Embryonic facial prominence (tissue), 1 donor: ENCODE measurements around the gene TSPOAP1.

Experiments used
- DNase-seq: peaks from one replicate; pipeline ENCODE4 v3.0.0-alpha.2; 2016; ENCODE audit errors: extremely low spot score

The TSPOAP1 gene

GRCh38 chr17:58339755-58340404 lies 11.3 kb upstream of the TSPOAP1 start:
- no peak for DNase-seq

DNA sequence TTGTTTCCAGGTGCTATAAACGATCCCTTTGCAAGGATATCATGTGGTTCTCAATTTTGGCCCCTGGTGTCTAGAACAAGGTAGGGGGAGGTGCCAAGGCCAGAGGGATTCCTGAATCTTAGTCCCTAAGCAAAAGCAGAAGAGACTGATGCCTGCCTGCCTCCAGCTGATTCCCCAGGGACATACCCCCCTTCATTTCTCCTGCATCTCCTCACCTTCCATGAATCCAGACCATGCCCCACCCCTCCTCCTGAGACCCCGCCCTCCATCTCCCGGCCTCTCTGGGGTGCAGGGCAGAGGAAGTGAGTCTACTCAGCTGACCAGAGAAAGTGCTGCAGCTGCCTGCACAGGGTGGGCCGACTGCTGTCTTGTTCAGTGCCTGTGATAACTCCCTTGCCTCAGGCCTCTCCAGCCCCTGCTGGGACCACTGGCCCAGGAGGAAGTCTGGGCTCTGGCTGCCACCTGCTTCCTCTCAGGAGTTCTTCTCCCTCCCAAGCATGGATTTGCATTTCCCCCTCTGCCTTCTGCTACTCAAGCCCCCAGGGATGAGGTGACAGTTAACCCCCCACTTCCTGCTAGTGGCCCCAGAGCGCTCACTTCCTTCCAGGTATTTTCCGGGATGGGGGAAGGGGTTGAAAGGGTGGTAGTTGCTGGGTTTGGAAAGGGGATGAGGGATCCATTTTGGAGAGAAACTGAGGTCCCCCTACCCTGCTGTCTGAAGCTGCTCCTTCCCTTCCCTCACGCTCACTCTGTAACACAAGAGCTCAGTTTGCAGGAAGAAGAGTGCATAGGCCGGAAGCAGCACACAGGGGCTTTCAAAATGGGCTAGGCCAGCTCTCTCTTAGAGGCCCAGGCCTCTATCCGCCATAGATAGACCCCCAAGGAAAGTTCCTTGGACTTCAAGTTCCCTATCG lies 10.5 kb upstream of the TSPOAP1 start:
- DNase-seq, result no peak

GRCh38 chr17:58338454-58338840 lies 9.9 kb upstream of the TSPOAP1 start:
- no peak for DNase-seq

GRCh38 chr17:58337600-58338453 lies 9.2 kb upstream of the TSPOAP1 start:
- DNase-seq, result no peak

DNA sequence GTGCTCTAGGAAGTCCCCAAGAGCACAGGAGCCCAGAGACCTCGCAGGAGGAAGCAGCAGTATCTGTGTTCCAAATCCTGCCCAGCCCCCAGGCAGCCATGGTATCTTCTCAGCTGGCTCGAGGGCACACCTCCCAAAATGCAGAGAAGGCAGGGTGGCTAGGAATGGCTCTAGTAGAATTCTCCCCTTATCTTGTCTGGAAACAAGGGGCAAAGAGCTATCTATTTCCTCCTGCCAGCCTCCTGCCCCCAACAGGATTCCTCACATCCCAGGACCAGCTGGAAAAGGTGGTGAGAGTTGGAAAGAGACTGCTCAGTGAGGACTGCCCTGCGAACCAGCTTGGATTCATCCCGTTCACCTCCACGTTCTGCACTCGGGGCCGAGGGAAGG lies 8.6 kb upstream of the TSPOAP1 start:
- no peak for DNase-seq

DNA sequence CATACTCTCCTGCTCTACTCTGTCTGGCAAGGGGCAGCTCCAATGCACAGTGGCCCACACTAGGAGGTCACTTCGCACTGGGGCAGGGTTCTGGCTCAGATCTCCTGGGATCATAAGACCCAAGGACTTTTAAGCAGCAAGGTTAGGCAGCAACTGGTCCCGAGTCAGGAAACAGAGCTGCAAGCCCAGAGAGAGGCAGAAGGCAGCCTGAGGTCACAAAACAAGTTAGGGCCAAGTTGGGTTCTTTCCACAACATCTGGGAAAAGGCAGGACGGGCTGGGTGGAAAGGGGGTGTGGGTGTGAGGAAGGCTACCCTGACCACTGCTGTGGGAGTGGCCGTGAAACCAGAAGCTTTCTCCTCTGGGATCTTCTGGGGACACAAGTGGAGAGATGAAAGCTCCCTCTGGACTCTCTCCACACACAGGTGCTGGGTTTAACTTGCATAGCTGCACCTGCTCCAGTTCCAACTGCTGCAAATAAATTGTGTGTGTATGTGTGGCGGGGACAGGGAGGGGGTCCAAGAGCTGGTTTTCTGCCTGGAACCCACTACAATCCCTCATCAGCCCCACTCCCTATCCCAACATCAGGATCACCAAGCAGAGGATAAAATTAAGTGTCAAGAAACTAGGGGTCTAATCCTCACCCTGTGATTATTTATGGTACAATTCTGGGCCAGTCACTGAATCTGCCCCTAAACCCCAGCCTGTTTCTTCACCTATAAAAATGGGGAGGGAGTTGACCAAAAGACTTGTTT lies 8.0 kb upstream of the TSPOAP1 start:
- DNase-seq, result no peak

GRCh38 chr17:58335779-58336455 lies 7.3 kb upstream of the TSPOAP1 start:
- no peak for DNase-seq

DNA sequence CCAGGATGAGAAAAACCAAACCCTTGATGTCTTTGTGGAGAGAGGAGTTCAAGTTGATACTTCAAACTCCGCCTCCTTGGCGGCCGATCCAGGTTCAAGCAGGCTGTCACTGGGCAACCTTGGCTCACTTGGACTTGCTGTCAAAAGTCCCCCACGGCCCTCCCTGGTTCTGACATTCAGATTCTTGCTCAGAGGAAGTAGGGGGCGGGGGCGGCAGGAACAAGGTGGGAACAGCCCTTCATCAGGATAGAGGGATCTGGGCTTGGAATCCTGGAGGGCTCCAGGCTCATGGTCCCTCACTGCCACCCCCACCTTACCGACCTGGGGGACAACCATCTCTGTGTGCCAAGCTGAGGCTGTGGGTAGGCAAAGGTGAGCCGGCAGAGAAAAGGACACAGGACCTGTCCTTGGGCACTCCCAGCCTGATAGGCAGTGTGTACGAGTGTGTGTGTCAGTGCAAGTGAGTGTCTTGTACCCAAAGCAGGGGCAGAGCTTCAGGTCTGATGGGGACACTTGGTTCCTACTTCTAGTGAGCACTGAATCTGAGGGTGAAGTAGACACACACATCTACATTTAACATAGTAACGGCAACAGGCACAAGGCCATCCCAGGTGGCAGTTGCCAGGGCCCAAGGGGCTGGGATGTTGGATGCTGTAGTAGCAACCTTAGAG lies 6.6 kb upstream of the TSPOAP1 start:
- no peak for DNase-seq

DNA sequence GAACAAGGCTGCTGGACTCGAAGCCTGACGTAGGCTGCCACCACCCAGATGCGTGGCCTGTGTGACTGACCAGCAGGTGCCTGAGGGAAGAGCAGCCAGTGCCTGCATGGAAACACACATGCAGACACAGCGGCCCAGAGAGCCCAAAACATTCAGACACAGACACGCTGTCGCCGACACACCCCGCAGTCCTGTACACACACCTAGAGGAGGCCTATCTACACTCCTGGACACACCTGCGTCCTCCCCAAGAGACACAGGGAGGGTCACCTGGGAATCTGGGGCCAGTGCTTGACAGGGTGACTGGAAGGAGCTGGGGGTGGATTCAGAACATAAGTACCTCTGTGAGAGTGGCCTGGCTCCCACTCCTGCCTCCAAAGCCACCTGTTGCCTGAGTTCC lies 6.1 kb upstream of the TSPOAP1 start:
- DNase-seq, result no peak

DNA sequence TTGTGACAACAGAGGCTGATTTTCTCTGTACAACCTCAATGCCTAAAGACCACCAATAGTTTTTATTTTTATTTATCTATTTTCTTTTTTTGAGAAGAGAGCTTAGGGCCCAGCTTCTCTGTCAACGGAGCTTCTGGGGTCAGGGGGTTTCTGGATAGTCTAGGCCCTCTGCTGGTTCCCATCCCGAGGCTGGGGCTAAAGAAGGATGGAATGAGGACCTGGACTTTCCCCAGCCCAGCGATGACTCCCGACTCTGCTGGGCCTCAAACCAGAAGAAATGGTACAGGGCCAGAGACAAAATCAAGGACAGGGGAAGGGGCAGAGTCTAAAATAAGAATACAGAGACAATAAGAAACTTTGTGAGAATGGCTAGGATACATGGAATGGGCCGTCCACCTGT lies 5.7 kb upstream of the TSPOAP1 start:
- no peak for DNase-seq

DNA sequence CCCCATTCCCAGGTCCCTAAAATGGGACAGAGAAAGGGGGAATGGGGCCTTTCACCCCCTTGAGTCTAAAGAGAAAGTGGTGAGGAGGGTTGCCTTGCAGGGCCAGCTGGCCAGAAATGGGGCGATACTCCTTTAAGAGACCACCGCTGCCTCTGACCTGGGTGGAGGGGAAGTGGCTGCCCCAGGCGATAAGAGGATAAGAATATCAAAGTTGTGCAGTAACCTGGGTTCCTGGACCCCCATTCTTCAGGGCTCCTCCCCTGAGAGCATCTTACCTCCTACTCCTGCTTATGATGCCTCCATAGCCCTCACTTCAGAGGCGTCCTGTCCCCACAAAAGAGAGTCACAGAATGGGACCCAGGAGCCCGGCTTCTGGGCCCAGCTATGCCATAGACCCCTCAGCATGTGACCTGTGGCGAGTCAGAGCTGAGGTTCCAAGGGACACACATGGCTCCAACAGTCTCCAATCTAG lies 5.2 kb upstream of the TSPOAP1 start:
- DNase-seq, result no peak

DNA sequence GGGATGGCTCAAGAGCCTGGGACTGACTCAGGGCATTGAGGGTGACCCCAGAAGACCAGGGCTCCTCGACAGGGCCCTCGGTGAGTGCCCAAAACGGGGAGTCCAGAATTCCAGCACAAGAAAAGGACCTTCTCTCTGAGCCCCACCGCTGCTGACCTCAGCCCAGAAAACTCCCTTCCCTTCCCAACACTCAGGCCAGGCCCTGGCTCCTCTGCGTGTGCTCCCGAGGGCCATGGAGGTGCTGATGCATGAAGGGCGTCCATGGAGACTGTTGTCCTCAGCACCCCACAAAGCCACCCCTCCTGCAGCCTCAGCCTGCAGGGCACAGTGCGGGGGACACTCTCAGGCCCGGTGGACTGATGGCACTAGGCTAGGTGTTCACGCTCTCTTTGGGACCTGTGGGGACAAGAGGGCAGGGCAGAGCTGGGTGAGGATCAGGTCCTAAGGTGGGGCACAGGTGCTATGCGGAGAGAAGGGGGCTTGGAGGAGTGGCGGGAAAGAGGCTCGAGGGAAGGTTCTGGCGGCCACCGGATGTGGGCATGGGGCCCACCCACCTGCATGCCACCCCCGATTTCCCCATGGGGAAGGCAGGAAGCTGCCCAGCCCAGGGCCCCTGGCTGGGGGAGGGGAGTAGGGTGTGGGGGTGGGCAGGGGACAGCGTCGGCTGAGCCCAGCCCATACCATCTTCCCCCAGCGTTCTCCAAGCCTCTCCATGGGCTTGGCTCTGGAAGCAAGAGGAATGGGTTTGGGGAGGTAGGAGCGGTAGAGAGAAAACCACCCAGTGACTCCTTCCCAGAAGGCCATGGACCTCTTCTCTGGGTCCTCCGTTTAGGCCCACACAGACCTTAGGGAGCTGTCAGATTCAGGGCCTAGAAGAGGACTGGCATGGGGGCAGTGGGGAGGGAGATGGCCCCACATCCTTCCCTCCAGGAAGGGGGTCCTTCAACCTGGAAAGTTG lies 4.5 kb upstream of the TSPOAP1 start:
- no peak for DNase-seq

DNA sequence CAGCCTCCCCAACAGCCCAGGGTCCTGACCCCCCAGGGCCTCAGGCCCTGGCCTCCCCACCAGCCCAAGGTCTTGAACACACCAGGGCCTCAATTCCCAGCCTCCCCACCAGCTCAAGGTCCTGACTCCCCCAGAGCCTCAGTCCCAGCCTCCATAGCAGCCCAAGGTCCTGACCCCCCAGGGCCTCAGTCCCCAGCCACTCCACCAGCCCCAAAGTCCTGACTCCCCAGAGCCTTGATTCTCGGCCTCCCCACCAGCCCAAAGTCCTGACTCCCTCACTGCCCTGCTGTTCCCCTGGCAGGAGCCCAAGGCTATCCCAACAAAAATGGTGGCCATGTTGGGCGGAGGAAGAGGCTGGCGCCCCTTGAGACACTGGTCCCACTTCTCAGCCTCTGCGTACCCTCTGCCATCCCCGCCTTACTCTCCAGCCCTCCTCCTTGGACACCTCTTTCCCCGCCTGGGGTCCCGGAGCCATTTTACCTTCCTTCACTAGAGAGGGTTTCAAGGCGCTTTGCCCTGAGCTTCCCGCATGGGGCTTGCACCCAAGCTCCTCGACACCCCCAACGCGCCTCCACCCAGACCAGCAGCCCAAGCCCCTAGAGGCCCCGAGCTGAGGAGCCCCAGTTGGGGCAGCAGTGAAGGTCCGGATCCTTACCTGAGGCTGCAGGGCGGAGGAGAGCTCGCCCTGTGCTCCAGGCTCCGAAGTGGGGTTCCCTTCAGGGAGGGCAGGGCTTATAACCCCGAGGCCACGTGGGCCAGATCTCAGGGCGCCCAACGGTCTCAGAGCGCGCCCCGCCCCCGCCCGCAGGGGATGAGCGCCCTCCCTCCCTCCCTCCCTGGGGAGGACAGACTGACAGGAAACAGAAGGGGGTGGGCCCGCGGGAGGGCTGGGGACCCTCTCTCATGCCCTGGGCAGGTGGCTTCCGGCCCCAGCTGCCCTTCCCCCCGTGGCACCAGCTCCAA lies 3.5 kb upstream of the TSPOAP1 start:
- no peak for DNase-seq

DNA sequence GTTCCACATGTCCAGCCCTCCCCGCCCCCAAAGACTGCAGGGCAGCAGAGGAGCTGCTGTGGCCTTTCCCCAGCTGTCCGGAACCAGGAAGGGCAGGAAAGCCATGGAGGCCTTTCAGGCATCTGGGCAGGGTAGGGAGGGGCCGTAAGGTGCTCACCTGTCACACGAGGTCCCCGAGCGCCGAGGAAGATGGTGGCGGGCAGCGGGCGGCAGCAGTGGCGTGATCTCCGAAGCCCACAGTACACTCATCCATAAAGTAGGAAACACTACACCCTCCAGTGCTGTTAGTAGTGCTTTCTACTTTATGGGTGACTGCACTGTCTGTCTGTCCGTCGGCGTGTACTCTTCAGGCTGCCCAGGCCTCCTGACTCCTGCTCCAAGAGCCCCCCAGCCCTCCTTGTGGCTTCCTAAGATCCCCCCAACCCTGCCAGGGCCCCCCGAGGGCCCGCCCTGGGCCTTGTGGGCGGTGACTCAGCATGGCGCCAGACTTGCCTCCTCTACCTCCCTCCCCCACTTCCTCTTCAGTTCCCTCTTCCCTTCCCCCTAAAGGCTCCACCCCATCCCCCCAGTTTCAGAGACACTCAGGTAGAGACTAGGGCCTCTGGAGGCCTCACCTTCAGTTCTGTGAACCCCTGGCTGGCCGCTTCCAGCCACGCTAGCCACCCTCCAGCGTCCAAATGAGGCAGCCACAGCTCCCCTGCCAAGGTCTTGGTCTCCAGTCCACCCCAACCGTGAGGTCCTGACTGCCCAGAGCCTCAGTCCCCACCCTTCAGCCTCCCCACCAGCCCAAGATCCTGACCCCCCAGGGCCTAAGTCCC lies 2.6 kb upstream of the TSPOAP1 start:
- DNase-seq, result no peak

DNA sequence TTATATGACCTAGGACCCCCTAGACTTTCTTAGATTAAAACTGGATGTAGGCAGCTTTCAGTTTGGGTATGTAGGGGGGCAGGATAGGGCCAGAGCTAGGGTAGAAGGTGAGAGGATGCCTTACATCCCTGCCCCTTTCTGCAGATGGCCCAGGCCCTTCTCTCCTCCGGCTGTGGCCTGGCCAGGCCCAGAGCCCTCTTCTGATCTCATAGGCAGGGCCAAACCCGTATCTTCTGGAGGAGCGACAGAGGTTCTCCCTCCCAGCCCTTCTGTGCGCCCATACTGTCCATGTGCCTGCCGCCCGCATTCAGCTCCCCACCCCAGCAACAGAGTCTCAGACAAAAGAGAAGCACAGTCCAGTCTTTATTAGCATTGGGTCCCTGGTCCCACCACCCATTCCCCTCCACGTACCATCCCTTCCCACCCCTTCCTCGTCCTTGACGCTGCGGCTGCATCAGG lies 2.0 kb upstream of the TSPOAP1 start:
- DNase-seq, result no peak

DNA sequence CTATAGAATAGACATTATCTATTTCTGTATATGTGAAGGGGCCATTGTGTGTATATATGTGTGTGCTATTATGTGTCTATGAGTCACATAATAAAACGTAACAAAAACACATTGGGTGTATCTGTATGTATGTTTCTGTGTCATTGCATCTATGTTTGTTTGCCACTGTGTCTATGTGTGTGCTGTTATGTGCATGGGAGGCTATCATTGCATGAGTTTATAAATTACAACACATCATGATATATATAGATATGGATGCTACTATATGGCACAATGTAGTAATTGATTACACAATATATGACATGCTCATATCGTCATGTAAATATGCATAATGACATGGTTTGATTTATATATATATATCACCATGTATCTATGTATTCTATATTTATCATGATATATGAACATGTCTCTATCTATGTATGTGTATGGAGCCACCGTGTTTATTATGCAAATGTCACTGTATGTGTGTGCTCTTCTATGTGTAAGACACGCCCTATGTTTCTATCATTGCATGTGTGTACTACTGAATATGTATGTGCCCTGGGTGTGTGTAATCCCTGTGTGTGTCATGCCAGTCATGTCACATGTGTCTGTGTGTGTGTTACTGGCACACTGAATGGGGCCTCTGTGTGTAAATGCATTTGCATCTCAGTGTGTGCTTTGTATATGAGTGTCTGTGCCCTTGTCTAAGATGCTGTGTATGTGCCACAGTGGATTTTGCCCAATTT lies 1.4 kb upstream of the TSPOAP1 start:
- DNase-seq, result no peak
